ENCODE measurements around the gene TKT.
"Not testable (repeated sequence)": the region's sequence is repeated elsewhere in the genome, so short reads cannot be mapped to it uniquely, and the experiment has no call there.

TKT gene

GRCh38 chr3:53255775-53256703, at the start of gene TKT:
Gene TKT, minus strand, starts transcription at chr3:53256022. Its CDS starts 80 bp downstream, at chr3:53255942.
- in situ Hi-C loops (cut with MboI; ENCODE audit: low sequenced_read_pairs) = no loop called here

GRCh38 chr3:53303957-53304356, 48.1 kb upstream of the TKT start:
- in situ Hi-C loops (cut with MboI; ENCODE audit: low sequenced_read_pairs) = no loop called here

- in situ Hi-C loops (cut with MboI; ENCODE audit: low sequenced_read_pairs) = no loop called here
These were observed 47.7 kb upstream of the TKT start for GRCh38 chr3:53303549-53303948.

- in situ Hi-C loops (cut with MboI; ENCODE audit: low sequenced_read_pairs) = no loop called here
These were observed 45.0 kb upstream of the TKT start for GRCh38 chr3:53300826-53301225.

- in situ Hi-C loops (cut with MboI; ENCODE audit: low sequenced_read_pairs) = not testable (repeated sequence)
These were observed 43.8 kb upstream of the TKT start for GRCh38 chr3:53299611-53300023.

- in situ Hi-C loops (cut with MboI; ENCODE audit: low sequenced_read_pairs) = no loop called here
These were observed 39.6 kb upstream of the TKT start for GRCh38 chr3:53295410-53295809.

- in situ Hi-C loops (cut with MboI; ENCODE audit: low sequenced_read_pairs) = no loop called here
These were observed 38.0 kb upstream of the TKT start for GRCh38 chr3:53293867-53294266.

GRCh38 chr3:53288214-53288613, 32.4 kb upstream of the TKT start:
- in situ Hi-C loops (cut with MboI; ENCODE audit: low sequenced_read_pairs) = no loop called here

GRCh38 chr3:53287131-53287629, 31.4 kb upstream of the TKT start:
- in situ Hi-C loops (cut with MboI; ENCODE audit: low sequenced_read_pairs) = no loop called here

GRCh38 chr3:53286727-53287126, 30.9 kb upstream of the TKT start:
- in situ Hi-C loops (cut with MboI; ENCODE audit: low sequenced_read_pairs) = no loop called here

- in situ Hi-C loops (cut with MboI; ENCODE audit: low sequenced_read_pairs) = no loop called here
These were observed 26.8 kb upstream of the TKT start for GRCh38 chr3:53282581-53282980.

- in situ Hi-C loops (cut with MboI; ENCODE audit: low sequenced_read_pairs) = no loop called here
These were observed 22.8 kb upstream of the TKT start for GRCh38 chr3:53278667-53279066.

- in situ Hi-C loops (cut with MboI; ENCODE audit: low sequenced_read_pairs) = no loop called here
These were observed 19.2 kb upstream of the TKT start for GRCh38 chr3:53274938-53275605.

- in situ Hi-C loops (cut with MboI; ENCODE audit: low sequenced_read_pairs) = no loop called here
These were observed 17.4 kb upstream of the TKT start for GRCh38 chr3:53273146-53273670.

- in situ Hi-C loops (cut with MboI; ENCODE audit: low sequenced_read_pairs) = no loop called here
These were observed 14.4 kb upstream of the TKT start for GRCh38 chr3:53269888-53270880.

- in situ Hi-C loops (cut with MboI; ENCODE audit: low sequenced_read_pairs) = not testable (repeated sequence)
These were observed 13.4 kb upstream of the TKT start for GRCh38 chr3:53269193-53269592.

GRCh38 chr3:53267766-53268165, 11.9 kb upstream of the TKT start:
- in situ Hi-C loops (cut with MboI; ENCODE audit: low sequenced_read_pairs) = no loop called here

- in situ Hi-C loops (cut with MboI; ENCODE audit: low sequenced_read_pairs) = no loop called here
These were observed 8.9 kb upstream of the TKT start for GRCh38 chr3:53264718-53265117.

- in situ Hi-C loops (cut with MboI; ENCODE audit: low sequenced_read_pairs) = no loop called here
These were observed 8.1 kb upstream of the TKT start for GRCh38 chr3:53263907-53264306.

- in situ Hi-C loops (cut with MboI; ENCODE audit: low sequenced_read_pairs) = no loop called here
These were observed 5.9 kb upstream of the TKT start for GRCh38 chr3:53261712-53262111.
